GM12874 (cell line): ENCODE results near the gene MGST2.

Experiments
- CTCF ChIP-seq: IDR thresholded peaks from 2 replicates; pipeline ENCODE4 v1.5.1; 2011; ENCODE audit warnings: low read depth, mild to moderate bottlenecking, control low read depth, low read length, moderate library complexity; ENCODE audit not compliant: insufficient read depth

Gene MGST2

GRCh38 chr4:139696491-139696890, 30.9 kb downstream of the MGST2 start:
- TF ChIP-seq CTCF, result no peak

- no peak for TF ChIP-seq CTCF
These were observed 34.9 kb downstream of the MGST2 start for GRCh38 chr4:139700568-139700967.

- TF ChIP-seq CTCF, result no peak
These were observed 39.4 kb downstream of the MGST2 start for GRCh38 chr4:139704915-139705485.

GRCh38 chr4:139709660-139710059, 44.0 kb downstream of the MGST2 start:
- no peak for TF ChIP-seq CTCF

GRCh38 chr4:139710073-139710472, 44.5 kb downstream of the MGST2 start:
- TF ChIP-seq CTCF, result no peak

- no peak for TF ChIP-seq CTCF
These were observed 45.8 kb downstream of the MGST2 start for GRCh38 chr4:139711461-139711860.

GRCh38 chr4:139712882-139713281, 47.3 kb downstream of the MGST2 start:
- no peak for TF ChIP-seq CTCF
